Thyroid gland (tissue), 4 donors: ENCODE results near the gene SLC13A3. TPM values are rescaled to one million over a fixed set of nuclear protein-coding genes. Genes with fewer than 3 reads are reported as not detected.

Experiments
- DNase-seq, 2 donors: peaks; one replicate each; pipeline ENCODE4 v3.0.0-alpha.2; 2019
- H3K27ac ChIP-seq, 3 donors: fragments of 200-600 bp; sonication (generic); 1 replicate in 2 of 3; 2 replicates in 1 of 3; pipeline ENCODE4 v1.5.1; 2016 to 2019; ENCODE audit warnings: mild to moderate bottlenecking in 1 of 3, moderate library complexity in 1 of 3
- H3K27me3 ChIP-seq: fragments of 200-600 bp; sonication (generic); one replicate; pipeline ENCODE4 v1.5.1; 2019
- H3K36me3 ChIP-seq, 2 donors: fragments of 200-600 bp; sonication (generic); one replicate each; pipeline ENCODE4 v1.5.1; 2016 to 2019
- H3K4me1 ChIP-seq, 2 donors: fragments of 200-600 bp; sonication (generic); one replicate each; pipeline ENCODE4 v1.5.1; 2017 to 2019
- H3K4me3 ChIP-seq, 3 donors: fragments of 200-600 bp; sonication (generic); replicated peaks in 1 of 3; 1 replicate in 2 of 3; 2 replicates in 1 of 3; pipeline ENCODE4 v1.5.1; 2016; ENCODE audit warnings: mild to moderate bottlenecking in 1 of 3
- H3K9me3 ChIP-seq: fragments of 200-600 bp; sonication (generic); one replicate; pipeline ENCODE4 v1.5.1; 2017
- CTCF ChIP-seq, 6 experiments: fragments of 200-600 bp in 3 of 6; fragments of 450-650 bp in 3 of 6; sonication (generic) in 3 of 6; IDR thresholded peaks; one replicate each; pipeline ENCODE4 v1.5.1; 2016 to 2019; ENCODE audit warnings: antibody characterized with exemption in 6 of 6, mild to moderate bottlenecking in 2 of 6, inconsistent platforms in 1 of 6, moderate library complexity in 1 of 6
- POLR2A ChIP-seq, 2 donors: fragments of 450-650 bp; IDR thresholded peaks; one replicate each; pipeline ENCODE4 v1.6.1; 2017; ENCODE audit warnings: antibody characterized with exemption in 2 of 2, mild to moderate bottlenecking in 2 of 2, moderate library complexity in 1 of 2
- WGBS, 2 donors: methylation state at CpG; one replicate each; pipeline ENCODE4 v1.1.5; 2017; 5-methylcytosine and 5-hydroxymethylcytosine counted together
- intact Hi-C: fragments of 100-400 bp; cut with DNase I; formaldehyde crosslinking; loops from one replicate; pipeline ENCODE4 v1.15.1; 2023
- total RNA-seq, 4 donors: library from RNA; depleted of rRNA; stranded (reverse); fragments of >200 nt; gene quantifications; one replicate each; pipeline ENCODE4 v1.2.3, GENCODE V29; 2016

Gene SLC13A3
- total RNA-seq, 4 donors from 2014 or later, result 1.8 to 4.2 (median 2.1) TPM

GRCh38 chr20:46674253-46675083 lies 23.2 kb upstream of the SLC13A3 start:
- H3K27ac ChIP-seq, result no peak overlapping the region
- H3K9me3 ChIP-seq, result no peaks in the 10 kb centered on the region
- DNase-seq, result no peak
- no peaks in the 10 kb centered on the region for H3K27me3 ChIP-seq
- 58 to 65% methylated on average over 14 of the region's 14 CpGs for WGBS, 2 donors
- TF ChIP-seq POLR2A (IDR thresholded peaks at IDR 0.05), result no peak
- no peak for TF ChIP-seq CTCF (IDR thresholded peaks at IDR 0.05)
- H3K36me3 ChIP-seq, result no peaks in the 10 kb centered on the region
- no peak overlapping the region for H3K4me3 ChIP-seq
- no peaks in the 10 kb centered on the region for H3K4me1 ChIP-seq
- intact Hi-C loops, result no loop called here

GRCh38 chr20:46673394-46674252 lies 22.4 kb upstream of the SLC13A3 start:
- intact Hi-C loops, result no loop called here
- no peak overlapping the region for H3K4me3 ChIP-seq
- DNase-seq, result no peak
- no peaks in the 10 kb centered on the region for H3K9me3 ChIP-seq
- no peaks in the 10 kb centered on the region for H3K27me3 ChIP-seq
- H3K27ac ChIP-seq, result no peak overlapping the region
- H3K4me1 ChIP-seq, result no peaks in the 10 kb centered on the region
- 85 to 89% methylated on average over 11 of the region's 11 CpGs for WGBS, 2 donors
- TF ChIP-seq POLR2A (IDR thresholded peaks at IDR 0.05) (no peak), CTCF (IDR thresholded peaks at IDR 0.05) (no peak)
- H3K36me3 ChIP-seq, result no peaks in the 10 kb centered on the region

GRCh38 chr20:46672543-46673148 lies 21.4 kb upstream of the SLC13A3 start:
- Histone ChIP-seq H3K27me3 (no peaks in the 10 kb centered on the region), H3K36me3 (no peaks in the 10 kb centered on the region), H3K4me3 (no peak overlapping the region), H3K9me3 (no peaks in the 10 kb centered on the region), H3K4me1 (no peaks in the 10 kb centered on the region), H3K27ac (no peak overlapping the region)
- no peak for DNase-seq
- intact Hi-C loops, result no loop called here
- TF ChIP-seq POLR2A (IDR thresholded peaks at IDR 0.05), result no peak
- no peak for TF ChIP-seq CTCF (IDR thresholded peaks at IDR 0.05)
- 91 to 95% methylated on average over 4 to 5 of the region's 5 CpGs for WGBS, 2 donors

GRCh38 chr20:46671866-46672542 lies 20.7 kb upstream of the SLC13A3 start:
- intact Hi-C loops, result no loop called here
- no peaks in the 10 kb centered on the region for H3K36me3 ChIP-seq
- no peak for TF ChIP-seq CTCF (IDR thresholded peaks at IDR 0.05)
- TF ChIP-seq POLR2A (IDR thresholded peaks at IDR 0.05), result no peak
- 94 to 98% methylated on average over 3 of the region's 3 CpGs for WGBS, 2 donors
- no peaks in the 10 kb centered on the region for H3K9me3 ChIP-seq
- no peak overlapping the region for H3K4me3 ChIP-seq
- H3K27me3 ChIP-seq, result no peaks in the 10 kb centered on the region
- H3K4me1 ChIP-seq, result no peaks in the 10 kb centered on the region
- H3K27ac ChIP-seq, result no peak overlapping the region
- no peak for DNase-seq
